Left ventricle myocardium inferior (tissue), 1 donor: ENCODE measurements around the gene TRIM37. TPM values are rescaled to one million over a fixed set of nuclear protein-coding genes. Genes with fewer than 3 reads are reported as not detected.
"Not testable (repeated sequence)": the region's sequence is repeated elsewhere in the genome, so short reads cannot be mapped to it uniquely, and the experiment has no call there.

Experiments used
- DNase-seq: peaks from one replicate; pipeline ENCODE4 v3.0.0-alpha.2; 2020
- H3K27ac ChIP-seq: fragments of 200-600 bp; replicated peaks from 2 replicates; pipeline ENCODE4 v1.8.0; 2021
- H3K27me3 ChIP-seq: fragments of 200-600 bp; 2 replicates; pipeline ENCODE4 v1.8.0; 2021; ENCODE audit warnings: low read depth
- H3K36me3 ChIP-seq: fragments of 200-600 bp; 2 replicates; pipeline ENCODE4 v1.8.0; 2021
- H3K4me1 ChIP-seq: fragments of 200-600 bp; 2 replicates; pipeline ENCODE4 v1.8.0; 2021
- H3K4me3 ChIP-seq: fragments of 200-600 bp; 2 replicates; pipeline ENCODE4 v1.8.0; 2021; ENCODE audit warnings: mild to moderate bottlenecking, moderate library complexity
- H3K9me3 ChIP-seq: fragments of 200-600 bp; replicated peaks from 2 replicates; pipeline ENCODE4 v1.8.0; 2021
- CTCF ChIP-seq: fragments of 200-600 bp; IDR thresholded peaks from 2 replicates; pipeline ENCODE4 v1.8.0; 2021; ENCODE audit warnings: antibody characterized with exemption, mild to moderate bottlenecking, borderline replicate concordance
- intact Hi-C: fragments of 100-400 bp; cut with micrococcal nuclease; formaldehyde crosslinking; loops from one replicate; pipeline ENCODE4 v1.11.0; 2022
- total RNA-seq: library from RNA; stranded (reverse); fragmentation: NEBNext Ultra II Directional; extraction: Animal tissue kit (Norgen Biotek cat#: 25700); gene quantifications from one replicate; pipeline ENCODE4 v1.2.1, GENCODE V29; 2021
- donor health status: DM: no; HTN: yes; CAD: no; lungs with severe emphysema.

TRIM37 gene
- total RNA-seq, 1 donor from 2014 or later, result 20.9 TPM

GRCh38 chr17:59145571-59146096, 39.0 kb upstream of the TRIM37 start:
- no peaks in the 10 kb centered on the region for H3K4me1 ChIP-seq
- DNase-seq, result no peak
- no peak overlapping the region for H3K4me3 ChIP-seq
- H3K9me3 ChIP-seq, result no peaks in the 10 kb centered on the region
- H3K27me3 ChIP-seq, result no peaks in the 10 kb centered on the region
- no peak for TF ChIP-seq CTCF
- intact Hi-C loops, result no loop called here
- H3K27ac ChIP-seq, result no peak overlapping the region
- H3K36me3 ChIP-seq, result peaks cover 3% of the 10 kb centered on the region

- intact Hi-C loops, result no loop called here
- no peak overlapping the region for H3K4me3 ChIP-seq
- H3K4me1 ChIP-seq, result peaks cover 3% of the 10 kb centered on the region
- H3K27me3 ChIP-seq, result no peaks in the 10 kb centered on the region
- no peaks in the 10 kb centered on the region for H3K9me3 ChIP-seq
- no peak overlapping the region for H3K27ac ChIP-seq
- no peak for DNase-seq
- H3K36me3 ChIP-seq, result no peaks in the 10 kb centered on the region
- no peak for TF ChIP-seq CTCF
Observed at GRCh38 chr17:59141860-59142259, 35.2 kb upstream of the TRIM37 start.

- Histone ChIP-seq H3K9me3 (no peaks in the 10 kb centered on the region), H3K4me3 (no peak overlapping the region), H3K36me3 (no peaks in the 10 kb centered on the region), H3K4me1 (peaks cover 3% of the 10 kb centered on the region), H3K27me3 (no peaks in the 10 kb centered on the region), H3K27ac (no peak overlapping the region)
- intact Hi-C loops, result no loop called here
- DNase-seq, result no peak
- TF ChIP-seq CTCF, result no peak
Observed at GRCh38 chr17:59139939-59140338, 33.3 kb upstream of the TRIM37 start.

- H3K4me1 ChIP-seq, H3K4me3 ChIP-seq, H3K9me3 ChIP-seq, H3K27ac ChIP-seq, H3K27me3 ChIP-seq, intact Hi-C loops, DNase-seq, H3K36me3 ChIP-seq: not testable (repeated sequence)
Observed at GRCh38 chr17:59138339-59138738, 31.7 kb upstream of the TRIM37 start.

GRCh38 chr17:59131131-59131530, 24.5 kb upstream of the TRIM37 start:
- no peak overlapping the region for H3K27ac ChIP-seq
- H3K36me3 ChIP-seq, result peaks cover 8% of the 10 kb centered on the region
- H3K4me3 ChIP-seq, result no peak overlapping the region
- TF ChIP-seq CTCF, result no peak
- H3K27me3 ChIP-seq, result no peaks in the 10 kb centered on the region
- intact Hi-C loops, result no loop called here
- no peaks in the 10 kb centered on the region for H3K4me1 ChIP-seq
- DNase-seq, result no peak
- no peaks in the 10 kb centered on the region for H3K9me3 ChIP-seq

- Histone ChIP-seq H3K4me3 (no peak overlapping the region), H3K4me1 (no peaks in the 10 kb centered on the region), H3K9me3 (no peaks in the 10 kb centered on the region), H3K27me3 (no peaks in the 10 kb centered on the region), H3K27ac (no peak overlapping the region), H3K36me3 (peaks cover 8% of the 10 kb centered on the region)
- intact Hi-C loops, result no loop called here
- TF ChIP-seq CTCF, result no peak
- DNase-seq, result no peak
Observed at GRCh38 chr17:59129814-59130213, 23.1 kb upstream of the TRIM37 start.
